ENCODE data around the gene TTC7B.

Gene TTC7B

GRCh38 chr14:90795744-90796143, 20.5 kb downstream of the TTC7B start:
- no peaks in the 10 kb centered on the region for H3K36me3 ChIP-seq (ENCODE audit: control insufficient read depth, insufficient read depth, low read length)
- H3K27me3 ChIP-seq (ENCODE audit: control insufficient read depth, insufficient read depth, low read length): no peaks in the 10 kb centered on the region
- no peak overlapping the region for H3K4me3 ChIP-seq (ENCODE audit: low read length)
- no peaks in the 10 kb centered on the region for H3K9me3 ChIP-seq (ENCODE audit: control insufficient read depth, low read length)
- no peak overlapping the region for H3K9ac ChIP-seq (ENCODE audit: low read length)
- H3K4me1 ChIP-seq (ENCODE audit: control insufficient read depth, insufficient read depth, low read length): no peaks in the 10 kb centered on the region

- Histone ChIP-seq H3K4me3 (ENCODE audit: low read length) (no peak overlapping the region), H3K36me3 (ENCODE audit: control insufficient read depth, insufficient read depth, low read length) (no peaks in the 10 kb centered on the region), H3K9me3 (ENCODE audit: control insufficient read depth, low read length) (no peaks in the 10 kb centered on the region), H3K4me1 (ENCODE audit: control insufficient read depth, insufficient read depth, low read length) (no peaks in the 10 kb centered on the region), H3K9ac (ENCODE audit: low read length) (no peak overlapping the region), H3K27me3 (ENCODE audit: control insufficient read depth, insufficient read depth, low read length) (no peaks in the 10 kb centered on the region)
These were observed 24.7 kb downstream of the TTC7B start for GRCh38 chr14:90791486-90791885.

- Histone ChIP-seq H3K36me3 (ENCODE audit: control insufficient read depth, insufficient read depth, low read length) (no peaks in the 10 kb centered on the region), H3K9me3 (ENCODE audit: control insufficient read depth, low read length) (no peaks in the 10 kb centered on the region), H3K9ac (ENCODE audit: low read length) (no peak overlapping the region), H3K4me1 (ENCODE audit: control insufficient read depth, insufficient read depth, low read length) (no peaks in the 10 kb centered on the region), H3K4me3 (ENCODE audit: low read length) (no peak overlapping the region), H3K27me3 (ENCODE audit: control insufficient read depth, insufficient read depth, low read length) (no peaks in the 10 kb centered on the region)
These were observed 28.2 kb downstream of the TTC7B start for GRCh38 chr14:90788031-90788430.

- no peak overlapping the region for H3K4me3 ChIP-seq (ENCODE audit: low read length)
- no peak overlapping the region for H3K9ac ChIP-seq (ENCODE audit: low read length)
- H3K9me3 ChIP-seq (ENCODE audit: control insufficient read depth, low read length): no peaks in the 10 kb centered on the region
- no peaks in the 10 kb centered on the region for H3K36me3 ChIP-seq (ENCODE audit: control insufficient read depth, insufficient read depth, low read length)
- H3K4me1 ChIP-seq (ENCODE audit: control insufficient read depth, insufficient read depth, low read length): no peaks in the 10 kb centered on the region
- H3K27me3 ChIP-seq (ENCODE audit: control insufficient read depth, insufficient read depth, low read length): no peaks in the 10 kb centered on the region
These were observed 30.3 kb downstream of the TTC7B start for GRCh38 chr14:90785876-90786450.

GRCh38 chr14:90785471-90785870, 30.8 kb downstream of the TTC7B start:
- H3K36me3 ChIP-seq (ENCODE audit: control insufficient read depth, insufficient read depth, low read length): no peaks in the 10 kb centered on the region
- no peak overlapping the region for H3K9ac ChIP-seq (ENCODE audit: low read length)
- no peaks in the 10 kb centered on the region for H3K4me1 ChIP-seq (ENCODE audit: control insufficient read depth, insufficient read depth, low read length)
- H3K9me3 ChIP-seq (ENCODE audit: control insufficient read depth, low read length): no peaks in the 10 kb centered on the region
- no peaks in the 10 kb centered on the region for H3K27me3 ChIP-seq (ENCODE audit: control insufficient read depth, insufficient read depth, low read length)
- H3K4me3 ChIP-seq (ENCODE audit: low read length): no peak overlapping the region

GRCh38 chr14:90784621-90785270, 31.5 kb downstream of the TTC7B start:
- H3K9me3 ChIP-seq (ENCODE audit: control insufficient read depth, low read length): no peaks in the 10 kb centered on the region
- no peaks in the 10 kb centered on the region for H3K4me1 ChIP-seq (ENCODE audit: control insufficient read depth, insufficient read depth, low read length)
- H3K27me3 ChIP-seq (ENCODE audit: control insufficient read depth, insufficient read depth, low read length): no peaks in the 10 kb centered on the region
- no peak overlapping the region for H3K9ac ChIP-seq (ENCODE audit: low read length)
- no peaks in the 10 kb centered on the region for H3K36me3 ChIP-seq (ENCODE audit: control insufficient read depth, insufficient read depth, low read length)
- H3K4me3 ChIP-seq (ENCODE audit: low read length): no peak overlapping the region

GRCh38 chr14:90783344-90783743, 32.9 kb downstream of the TTC7B start:
- Histone ChIP-seq H3K4me1 (ENCODE audit: control insufficient read depth, insufficient read depth, low read length) (no peaks in the 10 kb centered on the region), H3K9ac (ENCODE audit: low read length) (no peak overlapping the region), H3K9me3 (ENCODE audit: control insufficient read depth, low read length) (no peaks in the 10 kb centered on the region), H3K36me3 (ENCODE audit: control insufficient read depth, insufficient read depth, low read length) (no peaks in the 10 kb centered on the region), H3K4me3 (ENCODE audit: low read length) (no peak overlapping the region), H3K27me3 (ENCODE audit: control insufficient read depth, insufficient read depth, low read length) (no peaks in the 10 kb centered on the region)

- Histone ChIP-seq H3K4me1 (ENCODE audit: control insufficient read depth, insufficient read depth, low read length) (no peaks in the 10 kb centered on the region), H3K9me3 (ENCODE audit: control insufficient read depth, low read length) (no peaks in the 10 kb centered on the region), H3K9ac (ENCODE audit: low read length) (no peak overlapping the region), H3K4me3 (ENCODE audit: low read length) (no peak overlapping the region), H3K27me3 (ENCODE audit: control insufficient read depth, insufficient read depth, low read length) (no peaks in the 10 kb centered on the region), H3K36me3 (ENCODE audit: control insufficient read depth, insufficient read depth, low read length) (no peaks in the 10 kb centered on the region)
These were observed 33.3 kb downstream of the TTC7B start for GRCh38 chr14:90782892-90783291.

GRCh38 chr14:90781876-90782275, 34.4 kb downstream of the TTC7B start:
- Histone ChIP-seq H3K4me3 (ENCODE audit: low read length) (no peak overlapping the region), H3K36me3 (ENCODE audit: control insufficient read depth, insufficient read depth, low read length) (no peaks in the 10 kb centered on the region), H3K27me3 (ENCODE audit: control insufficient read depth, insufficient read depth, low read length) (no peaks in the 10 kb centered on the region), H3K4me1 (ENCODE audit: control insufficient read depth, insufficient read depth, low read length) (no peaks in the 10 kb centered on the region), H3K9me3 (ENCODE audit: control insufficient read depth, low read length) (no peaks in the 10 kb centered on the region), H3K9ac (ENCODE audit: low read length) (no peak overlapping the region)

- Histone ChIP-seq H3K36me3 (ENCODE audit: control insufficient read depth, insufficient read depth, low read length) (no peaks in the 10 kb centered on the region), H3K9ac (ENCODE audit: low read length) (no peak overlapping the region), H3K27me3 (ENCODE audit: control insufficient read depth, insufficient read depth, low read length) (no peaks in the 10 kb centered on the region), H3K9me3 (ENCODE audit: control insufficient read depth, low read length) (no peaks in the 10 kb centered on the region), H3K4me3 (ENCODE audit: low read length) (no peak overlapping the region), H3K4me1 (ENCODE audit: control insufficient read depth, insufficient read depth, low read length) (no peaks in the 10 kb centered on the region)
These were observed 34.9 kb downstream of the TTC7B start for GRCh38 chr14:90781344-90781761.

GRCh38 chr14:90780519-90780918, 35.7 kb downstream of the TTC7B start:
- H3K27me3 ChIP-seq (ENCODE audit: control insufficient read depth, insufficient read depth, low read length): no peaks in the 10 kb centered on the region
- no peak overlapping the region for H3K9ac ChIP-seq (ENCODE audit: low read length)
- no peaks in the 10 kb centered on the region for H3K36me3 ChIP-seq (ENCODE audit: control insufficient read depth, insufficient read depth, low read length)
- H3K4me1 ChIP-seq (ENCODE audit: control insufficient read depth, insufficient read depth, low read length): no peaks in the 10 kb centered on the region
- H3K4me3 ChIP-seq (ENCODE audit: low read length): no peak overlapping the region
- no peaks in the 10 kb centered on the region for H3K9me3 ChIP-seq (ENCODE audit: control insufficient read depth, low read length)

GRCh38 chr14:90778571-90779255, 37.5 kb downstream of the TTC7B start:
- H3K4me1 ChIP-seq (ENCODE audit: control insufficient read depth, insufficient read depth, low read length): no peaks in the 10 kb centered on the region
- H3K36me3 ChIP-seq (ENCODE audit: control insufficient read depth, insufficient read depth, low read length): no peaks in the 10 kb centered on the region
- no peak overlapping the region for H3K4me3 ChIP-seq (ENCODE audit: low read length)
- H3K27me3 ChIP-seq (ENCODE audit: control insufficient read depth, insufficient read depth, low read length): no peaks in the 10 kb centered on the region
- no peak overlapping the region for H3K9ac ChIP-seq (ENCODE audit: low read length)
- H3K9me3 ChIP-seq (ENCODE audit: control insufficient read depth, low read length): no peaks in the 10 kb centered on the region

Data from mucosa of stomach (tissue), 1 donor.